Prostate gland (tissue), 2 donors: ENCODE data around the gene ANKRD36B.
"Not testable (repeated sequence)": the region's sequence is repeated elsewhere in the genome, so short reads cannot be mapped to it uniquely, and the experiment has no call there.

Experiments used
- CTCF ChIP-seq, 4 experiments: fragments of 200-600 bp in 2 of 4; fragments of 450-650 bp in 2 of 4; sonication (generic) in 2 of 4; IDR thresholded peaks; 1 replicate in 3 of 4; 2 replicates in 1 of 4; pipeline ENCODE4 v1.5.1; 2016 to 2019; ENCODE audit warnings: antibody characterized with exemption in 4 of 4, mild to moderate bottlenecking in 2 of 4, moderate library complexity in 2 of 4
- POLR2A ChIP-seq: fragments of 450-650 bp; IDR thresholded peaks from one replicate; pipeline ENCODE4 v1.6.1; 2016; ENCODE audit warnings: antibody characterized with exemption, mild to moderate bottlenecking
- POLR2AphosphoS5 ChIP-seq: sonication (generic); formaldehyde crosslinking; IDR thresholded peaks from one replicate; pipeline ENCODE4 v1.6.1; 2017; ENCODE audit warnings: antibody characterized with exemption

GRCh38 chr2:97596180-97596579 lies 6.5 kb upstream of the ANKRD36B start:
- TF ChIP-seq CTCF (IDR thresholded peaks at IDR 0.05); POLR2A; POLR2AphosphoS5: not testable (repeated sequence)
